ENCODE results near the gene PPIP5K2. TPM values are rescaled to one million over a fixed set of nuclear protein-coding genes. Genes with fewer than 3 reads are reported as not detected.

PPIP5K2 gene
- total RNA-seq, 1 experiment from 2014 or later, result 35.5 TPM

DNA sequence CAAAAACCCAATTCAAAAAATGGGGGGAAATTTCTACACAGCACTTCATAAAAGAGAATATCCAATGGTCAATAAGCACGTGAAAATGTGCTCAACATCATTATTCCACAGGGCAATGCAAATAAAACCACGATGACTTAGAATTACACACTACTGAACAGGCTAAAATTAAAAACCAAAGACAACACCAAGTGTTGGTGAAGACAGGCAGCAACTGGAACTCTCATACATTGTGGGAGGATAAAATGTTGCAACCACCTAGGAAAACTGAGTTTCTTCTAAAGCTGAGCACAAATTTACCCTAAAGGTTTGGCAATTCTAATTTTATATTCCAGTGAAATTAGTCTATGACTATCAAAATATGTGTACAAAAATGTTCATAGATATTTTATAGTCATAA is 9.7 kb upstream of the PPIP5K2 start:
- no peaks in the 10 kb centered on the region for H3K27me3 ChIP-seq (ENCODE audit: insufficient read depth, low read depth)
- no TSS peak for BruUV-seq (replicated peaks)
- no peaks in the 10 kb centered on the region for H3K36me3 ChIP-seq (ENCODE audit: low read depth)
- no peak for TF ChIP-seq EZH2 (IDR thresholded peaks at IDR 0.05; ENCODE audit: low read depth)
- TF ChIP-seq, protein P1, sequence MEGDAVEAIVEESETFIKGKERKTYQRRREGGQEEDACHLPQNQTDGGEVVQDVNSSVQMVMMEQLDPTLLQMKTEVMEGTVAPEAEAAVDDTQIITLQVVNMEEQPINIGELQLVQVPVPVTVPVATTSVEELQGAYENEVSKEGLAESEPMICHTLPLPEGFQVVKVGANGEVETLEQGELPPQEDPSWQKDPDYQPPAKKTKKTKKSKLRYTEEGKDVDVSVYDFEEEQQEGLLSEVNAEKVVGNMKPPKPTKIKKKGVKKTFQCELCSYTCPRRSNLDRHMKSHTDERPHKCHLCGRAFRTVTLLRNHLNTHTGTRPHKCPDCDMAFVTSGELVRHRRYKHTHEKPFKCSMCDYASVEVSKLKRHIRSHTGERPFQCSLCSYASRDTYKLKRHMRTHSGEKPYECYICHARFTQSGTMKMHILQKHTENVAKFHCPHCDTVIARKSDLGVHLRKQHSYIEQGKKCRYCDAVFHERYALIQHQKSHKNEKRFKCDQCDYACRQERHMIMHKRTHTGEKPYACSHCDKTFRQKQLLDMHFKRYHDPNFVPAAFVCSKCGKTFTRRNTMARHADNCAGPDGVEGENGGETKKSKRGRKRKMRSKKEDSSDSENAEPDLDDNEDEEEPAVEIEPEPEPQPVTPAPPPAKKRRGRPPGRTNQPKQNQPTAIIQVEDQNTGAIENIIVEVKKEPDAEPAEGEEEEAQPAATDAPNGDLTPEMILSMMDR (conservative IDR thresholded peaks at IDR 0.05), result no peak
- no peak overlapping the region for H3K27ac ChIP-seq
- no peaks in the 10 kb centered on the region for H4K20me1 ChIP-seq (ENCODE audit: insufficient read depth)
- H2AFZ ChIP-seq, result no peak overlapping the region
- no peaks in the 10 kb centered on the region for H3F3A ChIP-seq (ENCODE audit: insufficient read depth, low read depth)
- ChIA-PET CTCF (no interaction called here), POLR2A (ENCODE audit: unreplicated experiment) (no interaction called here)
- H3K4me3 ChIP-seq, result no peak overlapping the region
- DNase-seq, result no peak
- 0 out of 2 replicates have a peak, but pooled peaks cover 2% of the 10 kb centered on the region for H3K79me2 ChIP-seq (ENCODE audit: low read depth)
- H3K4me2 ChIP-seq, result no peak overlapping the region
- intact Hi-C loops (cut with micrococcal nuclease; ENCODE audit: unreplicated experiment), result no loop called here
- no peaks in the 10 kb centered on the region for H3K9me3 ChIP-seq (ENCODE audit: insufficient read depth, low read depth)
- 0 out of 2 replicates have a peak, but pooled peaks cover 9% of the 10 kb centered on the region for H3K4me1 ChIP-seq (replicated peaks; ENCODE audit: insufficient read depth)
- no peaks in the 10 kb centered on the region for H3K9me2 ChIP-seq (ENCODE audit: insufficient read depth)

DNA sequence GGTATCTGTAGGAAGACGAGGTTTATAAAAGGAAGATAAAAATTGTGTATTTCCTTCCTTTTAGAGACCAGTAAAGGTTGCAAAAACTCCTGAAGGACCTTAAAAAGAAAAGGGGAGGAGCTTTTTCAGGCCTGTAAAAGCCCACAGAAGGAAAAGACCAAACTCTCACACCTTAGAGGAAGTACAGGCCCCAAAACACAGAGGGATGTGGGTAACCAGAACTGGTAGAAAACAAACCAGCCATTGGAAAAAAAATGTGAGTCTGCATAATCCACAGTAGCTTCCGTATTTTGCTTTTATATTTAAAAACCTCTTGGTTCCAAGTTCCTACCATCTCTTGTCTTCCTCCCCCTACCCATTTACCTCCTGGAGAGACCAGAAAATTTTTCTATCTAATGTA is 8.6 kb upstream of the PPIP5K2 start:
- Histone ChIP-seq H3K36me3 (ENCODE audit: low read depth) (no peaks in the 10 kb centered on the region), H3K4me3 (no peak overlapping the region), H3K79me2 (ENCODE audit: low read depth) (peaks cover 10% of the 10 kb centered on the region; the same call in 1 of the 2 replicates), H3F3A (ENCODE audit: insufficient read depth, low read depth) (no peaks in the 10 kb centered on the region), H3K9me3 (ENCODE audit: insufficient read depth, low read depth) (no peaks in the 10 kb centered on the region), H3K4me2 (no peak overlapping the region), H3K4me1 (replicated peaks; ENCODE audit: insufficient read depth) (0 out of 2 replicates have a peak, but pooled peaks cover 9% of the 10 kb centered on the region), H3K27me3 (ENCODE audit: insufficient read depth, low read depth) (no peaks in the 10 kb centered on the region), H3K9me2 (ENCODE audit: insufficient read depth) (no peaks in the 10 kb centered on the region), H4K20me1 (ENCODE audit: insufficient read depth) (no peaks in the 10 kb centered on the region), H3K27ac (no peak overlapping the region), H2AFZ (no peak overlapping the region)
- ChIA-PET CTCF (no interaction called here), POLR2A (ENCODE audit: unreplicated experiment) (no interaction called here)
- intact Hi-C loops (cut with micrococcal nuclease; ENCODE audit: unreplicated experiment), result no loop called here
- DNase-seq, result no peak
- TF ChIP-seq EZH2 (IDR thresholded peaks at IDR 0.05; ENCODE audit: low read depth), result no peak
- TF ChIP-seq, protein P1 (conservative IDR thresholded peaks at IDR 0.05), result no peak
- no TSS peak for BruUV-seq (replicated peaks)

DNA sequence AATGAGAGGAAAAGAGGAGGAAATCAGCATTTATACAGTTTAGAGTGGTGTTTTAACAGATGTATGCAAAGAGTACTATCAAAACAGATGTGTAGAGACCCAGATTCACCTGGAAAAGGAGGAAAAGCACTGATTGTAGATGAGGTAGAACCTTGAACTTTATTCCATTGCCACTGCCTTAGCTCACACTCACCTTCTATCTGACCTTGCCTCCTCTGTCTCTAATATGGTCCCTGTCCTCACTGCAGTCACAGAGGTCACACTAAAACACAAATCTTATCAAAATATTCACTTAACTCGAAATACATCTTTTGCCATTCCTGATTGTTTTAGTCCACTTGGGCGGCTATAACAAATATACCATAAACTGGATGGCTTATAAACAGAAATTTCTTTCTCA is 7.2 kb upstream of the PPIP5K2 start:
- ChIA-PET POLR2A (ENCODE audit: unreplicated experiment) (interaction anchor here (0.6 kb wide), 2 partner anchors 22 to 321 kb away, joined by 3 to 4 read pairs; no protein-coding TSS in a partner anchor), CTCF (interaction anchor here (0.6 kb wide), 1 partner anchor 22 kb away, joined by 3 read pairs; no protein-coding TSS in a partner anchor)
- Histone ChIP-seq H3K9me2 (ENCODE audit: insufficient read depth) (no peaks in the 10 kb centered on the region), H3K9me3 (ENCODE audit: insufficient read depth, low read depth) (no peaks in the 10 kb centered on the region), H3K4me1 (replicated peaks; ENCODE audit: insufficient read depth) (peaks cover 13% of the 10 kb centered on the region; the same call in 1 of the 2 replicates), H3K36me3 (ENCODE audit: low read depth) (no peaks in the 10 kb centered on the region), H3K27me3 (ENCODE audit: insufficient read depth, low read depth) (no peaks in the 10 kb centered on the region), H3K4me2 (no peak overlapping the region), H4K20me1 (ENCODE audit: insufficient read depth) (no peaks in the 10 kb centered on the region), H3K27ac (no peak overlapping the region), H3F3A (ENCODE audit: insufficient read depth, low read depth) (no peaks in the 10 kb centered on the region), H3K79me2 (ENCODE audit: low read depth) (peaks cover 23% of the 10 kb centered on the region), H3K4me3 (no peak overlapping the region), H2AFZ (no peak overlapping the region)
- intact Hi-C loops (cut with micrococcal nuclease; ENCODE audit: unreplicated experiment), result no loop called here
- TF ChIP-seq, protein P1 (conservative IDR thresholded peaks at IDR 0.05), result no peak
- TF ChIP-seq EZH2 (IDR thresholded peaks at IDR 0.05; ENCODE audit: low read depth), result no peak
- BruUV-seq (replicated peaks), result no TSS peak
- DNase-seq, result no peak

Measured in PC-9 (cell line).